Omental fat pad (tissue), 4 donors: ENCODE measurements around the gene MAJIN. TPM values are rescaled to one million over a fixed set of nuclear protein-coding genes. Genes with fewer than 3 reads are reported as not detected.

Experiments used
- ATAC-seq: fragments of 150-250 bp; one replicate; pipeline ENCODE4 v1.9.1; 2016; ENCODE audit warnings: mild to moderate bottlenecking, moderate library complexity; ENCODE audit not compliant: low FRiP score
- DNase-seq: peaks from one replicate; pipeline ENCODE4 v3.0.0-alpha.2; 2019; ENCODE audit warnings: low spot score
- total RNA-seq, 4 donors: library from RNA; depleted of rRNA; stranded (reverse); fragments of >200 nt; gene quantifications; one replicate each; pipeline ENCODE4 v1.1.0, GENCODE V29; 2016
- TF ChIP-seq, protein P1 (sequence below), 3 donors: fragments of 450-650 bp; IDR thresholded peaks; one replicate each; pipeline ENCODE4 v1.5.1; 2016 to 2017; ENCODE audit warnings: antibody characterized with exemption in 3 of 3, mild to moderate bottlenecking in 3 of 3, moderate library complexity in 2 of 3

The MAJIN gene
- total RNA-seq, 4 donors from 2014 or later = not detected

DNA sequence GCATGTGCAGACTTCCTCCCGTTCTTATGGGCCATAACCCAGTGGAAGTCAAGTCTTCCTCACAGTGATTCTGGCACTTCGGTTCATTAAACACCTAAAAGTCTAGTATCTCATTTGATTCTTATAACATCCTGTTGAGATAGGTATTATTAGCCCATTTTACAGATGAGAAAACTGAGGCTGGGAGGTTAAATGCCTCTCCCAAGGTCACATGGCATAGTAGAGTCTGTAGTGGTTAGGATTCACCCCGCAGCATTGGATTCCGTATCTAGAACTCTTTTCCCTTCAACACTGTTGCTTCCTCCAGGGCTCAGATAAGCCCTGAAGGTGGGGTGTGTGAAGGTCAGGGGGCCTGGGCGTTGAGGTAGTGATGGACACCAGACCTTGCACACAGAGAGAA is 39.6 kb downstream of the MAJIN start:
- TF ChIP-seq, protein P1, sequence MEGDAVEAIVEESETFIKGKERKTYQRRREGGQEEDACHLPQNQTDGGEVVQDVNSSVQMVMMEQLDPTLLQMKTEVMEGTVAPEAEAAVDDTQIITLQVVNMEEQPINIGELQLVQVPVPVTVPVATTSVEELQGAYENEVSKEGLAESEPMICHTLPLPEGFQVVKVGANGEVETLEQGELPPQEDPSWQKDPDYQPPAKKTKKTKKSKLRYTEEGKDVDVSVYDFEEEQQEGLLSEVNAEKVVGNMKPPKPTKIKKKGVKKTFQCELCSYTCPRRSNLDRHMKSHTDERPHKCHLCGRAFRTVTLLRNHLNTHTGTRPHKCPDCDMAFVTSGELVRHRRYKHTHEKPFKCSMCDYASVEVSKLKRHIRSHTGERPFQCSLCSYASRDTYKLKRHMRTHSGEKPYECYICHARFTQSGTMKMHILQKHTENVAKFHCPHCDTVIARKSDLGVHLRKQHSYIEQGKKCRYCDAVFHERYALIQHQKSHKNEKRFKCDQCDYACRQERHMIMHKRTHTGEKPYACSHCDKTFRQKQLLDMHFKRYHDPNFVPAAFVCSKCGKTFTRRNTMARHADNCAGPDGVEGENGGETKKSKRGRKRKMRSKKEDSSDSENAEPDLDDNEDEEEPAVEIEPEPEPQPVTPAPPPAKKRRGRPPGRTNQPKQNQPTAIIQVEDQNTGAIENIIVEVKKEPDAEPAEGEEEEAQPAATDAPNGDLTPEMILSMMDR (IDR thresholded peaks at IDR 0.05) = no peak
- no peak for ATAC-seq
- DNase-seq = no peak

DNA sequence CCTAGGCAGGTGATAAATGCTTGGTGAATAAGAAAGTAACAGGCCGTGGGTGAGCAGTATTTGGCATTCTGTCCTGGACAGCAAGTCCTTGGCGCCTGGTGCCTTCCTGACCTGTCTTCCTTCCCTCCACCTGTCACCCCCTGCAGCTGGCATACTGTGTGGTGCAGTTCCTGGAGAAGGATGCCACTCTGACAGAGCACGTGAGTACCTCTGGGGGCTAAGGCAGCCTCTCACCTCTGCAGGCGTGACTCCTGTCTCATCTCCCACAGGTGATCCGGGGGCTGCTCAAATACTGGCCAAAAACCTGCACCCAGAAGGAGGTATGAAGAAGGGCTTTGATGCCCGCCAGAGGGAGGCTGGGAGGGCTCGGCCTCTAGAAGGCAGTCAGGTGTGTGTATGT is 40.6 kb downstream of the MAJIN start:
- DNase-seq = no peak
- no peak for ATAC-seq
- TF ChIP-seq, protein P1 (IDR thresholded peaks at IDR 0.05) = no peak

DNA sequence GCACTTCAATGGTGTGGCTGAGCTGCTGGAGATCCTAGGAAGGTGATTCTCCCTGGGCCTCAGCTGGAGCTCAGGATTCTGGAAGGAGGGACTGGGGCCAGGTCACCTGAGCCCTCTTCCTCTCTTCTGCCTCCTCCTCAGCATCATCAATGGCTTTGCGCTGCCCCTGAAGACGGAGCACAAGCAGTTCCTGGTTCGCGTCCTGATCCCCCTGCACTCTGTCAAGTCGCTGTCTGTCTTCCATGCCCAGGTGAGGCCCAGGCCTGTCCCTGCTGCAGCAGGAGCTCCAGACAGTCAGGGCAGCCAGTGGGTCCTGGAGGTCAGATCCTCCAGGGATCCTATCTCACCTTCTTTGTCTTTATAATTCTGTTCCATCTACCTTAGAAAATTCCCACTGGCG is 41.6 kb downstream of the MAJIN start:
- ATAC-seq (no peak), DNase-seq (no peak)
- TF ChIP-seq, protein P1 (IDR thresholded peaks at IDR 0.05) = no peak

- DNase-seq (no peak), ATAC-seq (no peak)
- TF ChIP-seq, protein P1 (IDR thresholded peaks at IDR 0.05) = no peak
These were observed 42.3 kb downstream of the MAJIN start for GRCh38 chr11:64929625-64930024.

GRCh38 chr11:64928957-64929356 is 43.0 kb downstream of the MAJIN start:
- ATAC-seq = no peak
- TF ChIP-seq, protein P1 (IDR thresholded peaks at IDR 0.05) = no peak
- DNase-seq = no peak

GRCh38 chr11:64926689-64927088 is 45.2 kb downstream of the MAJIN start:
- ATAC-seq (no peak), DNase-seq (no peak)
- TF ChIP-seq, protein P1 (IDR thresholded peaks at IDR 0.05) = no peak

- ATAC-seq = no peak
- TF ChIP-seq, protein P1 (IDR thresholded peaks at IDR 0.05) = no peak
- no peak for DNase-seq
These were observed 46.1 kb downstream of the MAJIN start for GRCh38 chr11:64925536-64926436.
